Omental fat pad (tissue), 4 donors: ENCODE results near the gene PRKD1. TPM values are rescaled to one million over a fixed set of nuclear protein-coding genes. Genes with fewer than 3 reads are reported as not detected.
"Not testable (repeated sequence)": the region's sequence is repeated elsewhere in the genome, so short reads cannot be mapped to it uniquely, and the experiment has no call there.

Source experiments
- ATAC-seq: fragments of 150-250 bp; one replicate; pipeline ENCODE4 v1.9.1; 2016; ENCODE audit warnings: mild to moderate bottlenecking, moderate library complexity; ENCODE audit not compliant: low FRiP score
- DNase-seq: peaks from one replicate; pipeline ENCODE4 v3.0.0-alpha.2; 2019; ENCODE audit warnings: low spot score
- CTCF ChIP-seq, 3 donors: fragments of 450-650 bp; IDR thresholded peaks; one replicate each; pipeline ENCODE4 v1.5.1; 2016 to 2017; ENCODE audit warnings: antibody characterized with exemption in 3 of 3, mild to moderate bottlenecking in 3 of 3, moderate library complexity in 2 of 3
- total RNA-seq, 4 donors: library from RNA; depleted of rRNA; stranded (reverse); fragments of >200 nt; gene quantifications; one replicate each; pipeline ENCODE4 v1.1.0, GENCODE V29; 2016

Gene PRKD1
- total RNA-seq, 4 donors from 2014 or later = 9.1 to 34.7 (median 14.6) TPM

GRCh38 chr14:29705801-29706200 is 221.8 kb downstream of the PRKD1 start:
- ATAC-seq = no peak
- no peak for DNase-seq
- no peak for TF ChIP-seq CTCF (IDR thresholded peaks at IDR 0.05)

GRCh38 chr14:29689597-29689996 is 238.1 kb downstream of the PRKD1 start:
- not testable (repeated sequence) for DNase-seq, ATAC-seq

- ATAC-seq (no peak), DNase-seq (no peak)
- no peak for TF ChIP-seq CTCF (IDR thresholded peaks at IDR 0.05)
Measured at GRCh38 chr14:29687866-29688265, 239.8 kb downstream of the PRKD1 start.

- no peak for ATAC-seq
- TF ChIP-seq CTCF (IDR thresholded peaks at IDR 0.05) = no peak
- no peak for DNase-seq
Measured at GRCh38 chr14:29687071-29687765, 240.4 kb downstream of the PRKD1 start.

GRCh38 chr14:29684926-29685325 is 242.7 kb downstream of the PRKD1 start:
- DNase-seq (no peak), ATAC-seq (no peak)
- TF ChIP-seq CTCF (IDR thresholded peaks at IDR 0.05) = no peak

GRCh38 chr14:29682789-29683188 is 244.9 kb downstream of the PRKD1 start:
- ATAC-seq (no peak), DNase-seq (no peak)
- no peak for TF ChIP-seq CTCF (IDR thresholded peaks at IDR 0.05)

- no peak for TF ChIP-seq CTCF (IDR thresholded peaks at IDR 0.05)
- ATAC-seq (no peak), DNase-seq (no peak)
Measured at GRCh38 chr14:29681316-29681715, 246.3 kb downstream of the PRKD1 start.
